GM18868 (cell line): Measurements from ENCODE around the gene SOWAHC.
"Not testable (repeated sequence)": the region's sequence is repeated elsewhere in the genome, so short reads cannot be mapped to it uniquely, and the experiment has no call there.

Experiments
- ATAC-seq: cut with Tn5 transposase; IDR thresholded peaks from one replicate; pipeline ENCODE4 v1.9.1; 2021; ENCODE audit warnings: mild to moderate bottlenecking, moderate library complexity; ENCODE audit not compliant: unreplicated experiment

The SOWAHC gene

DNA sequence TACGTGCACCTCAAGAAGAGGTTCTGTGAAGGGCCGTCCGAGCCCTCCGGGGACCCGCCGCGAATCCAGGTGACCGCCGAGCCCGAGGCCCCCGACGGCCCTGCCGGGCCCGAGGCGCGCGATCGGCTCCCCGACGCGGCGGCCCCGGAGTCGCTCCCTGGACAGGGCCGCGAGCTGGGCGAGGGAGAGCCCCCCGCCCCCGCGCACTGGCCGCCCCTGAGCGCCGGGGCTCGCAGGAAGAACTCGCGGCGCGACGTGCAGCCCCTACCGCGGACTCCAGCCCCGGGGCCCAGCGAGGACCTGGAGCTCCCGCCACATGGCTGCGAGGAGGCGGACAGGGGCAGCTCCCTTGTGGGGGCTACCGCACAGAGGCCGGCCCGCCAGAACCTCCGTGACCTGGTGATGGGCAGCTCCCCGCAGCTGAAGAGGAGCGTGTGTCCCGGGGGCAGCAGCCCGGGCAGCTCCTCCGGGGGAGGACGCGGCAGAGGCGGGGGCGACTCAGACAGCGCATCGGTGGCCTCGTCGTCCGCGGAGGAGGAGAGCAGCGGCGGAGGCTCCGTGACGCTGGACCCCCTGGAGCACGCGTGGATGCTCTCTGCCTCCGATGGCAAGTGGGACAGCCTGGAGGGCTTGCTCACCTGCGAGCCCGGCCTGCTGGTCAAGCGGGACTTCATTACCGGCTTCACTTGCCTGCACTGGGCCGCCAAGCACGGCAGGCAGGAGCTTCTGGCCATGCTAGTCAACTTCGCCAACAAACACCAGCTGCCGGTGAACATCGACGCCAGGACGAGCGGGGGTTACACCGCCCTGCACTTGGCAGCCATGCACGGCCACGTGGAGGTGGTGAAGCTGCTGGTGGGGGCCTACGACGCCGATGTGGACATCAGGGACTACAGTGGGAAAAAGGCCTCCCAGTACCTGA lies 812 bp downstream of the SOWAHC start:
- no peak for ATAC-seq

DNA sequence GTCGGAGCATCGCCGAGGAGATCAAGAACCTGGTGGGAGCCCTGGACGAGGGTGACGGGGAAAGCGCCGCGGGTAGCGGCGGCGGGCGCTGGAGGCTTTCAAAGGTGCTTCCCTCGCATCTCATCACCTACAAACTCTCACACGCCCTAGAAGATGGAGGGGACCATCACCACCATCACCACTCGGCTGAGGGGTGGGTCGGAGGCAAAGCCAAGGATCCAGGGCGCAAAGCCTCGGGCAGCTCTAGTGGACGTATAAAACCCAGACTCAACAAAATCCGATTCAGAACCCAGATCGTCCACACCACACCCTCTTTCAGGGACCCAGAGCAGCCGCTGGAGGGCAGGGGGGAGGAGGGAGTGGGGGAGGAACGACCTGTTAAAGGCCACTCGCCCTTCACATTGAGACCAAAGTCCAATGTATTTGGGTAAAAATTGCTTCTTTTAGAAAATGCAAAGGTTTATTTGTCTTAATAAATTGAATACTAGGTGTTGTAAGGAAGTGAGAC lies 1.5 kb downstream of the SOWAHC start:
- ATAC-seq: no peak

DNA sequence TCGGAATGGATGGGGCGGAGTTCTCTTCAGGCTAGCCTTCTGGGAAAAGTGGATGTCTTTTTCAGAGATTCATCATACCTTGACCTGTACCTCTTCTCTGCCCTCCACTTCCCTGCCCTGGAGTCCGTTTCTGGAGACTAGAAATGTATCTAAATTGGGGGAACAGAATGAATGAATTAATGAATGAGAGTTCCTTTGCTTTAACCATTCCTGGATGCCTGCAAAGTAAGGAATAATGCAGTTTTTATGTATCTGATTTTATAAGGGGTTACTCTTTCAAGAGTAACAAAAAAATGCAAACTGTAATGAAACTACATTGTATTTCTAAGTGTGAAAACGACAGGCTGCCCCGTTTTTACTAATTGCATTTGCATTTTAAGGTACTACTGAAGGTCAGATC lies 2.0 kb downstream of the SOWAHC start:
- ATAC-seq: no peak

DNA sequence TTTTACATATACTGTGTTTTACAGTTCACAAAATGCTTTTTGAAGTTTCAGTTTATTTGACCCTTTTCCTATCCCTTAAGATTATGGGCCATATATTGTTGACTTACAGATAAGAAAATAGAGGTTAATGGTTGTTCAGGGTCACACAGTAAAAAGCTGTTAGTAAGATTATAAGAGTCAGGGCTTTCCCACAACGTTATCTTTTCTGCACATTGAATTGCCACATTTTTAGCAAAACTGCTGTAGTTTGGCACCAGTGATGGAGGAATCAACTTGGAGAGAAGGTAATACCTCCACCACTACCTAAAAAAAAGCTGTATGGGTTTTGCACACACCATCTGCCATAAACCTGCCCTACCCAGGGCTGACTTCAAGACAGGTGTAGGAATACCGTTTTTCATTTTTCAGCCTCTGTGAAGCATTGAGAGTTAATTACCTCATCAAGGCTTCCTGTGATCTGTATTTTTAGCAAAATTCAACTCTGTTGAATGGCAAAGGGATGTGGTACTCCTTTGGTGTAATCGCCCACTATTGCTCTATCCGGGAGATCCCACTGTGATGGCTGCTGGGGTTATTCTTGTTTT lies 5.0 kb downstream of the SOWAHC start:
- no peak for ATAC-seq

DNA sequence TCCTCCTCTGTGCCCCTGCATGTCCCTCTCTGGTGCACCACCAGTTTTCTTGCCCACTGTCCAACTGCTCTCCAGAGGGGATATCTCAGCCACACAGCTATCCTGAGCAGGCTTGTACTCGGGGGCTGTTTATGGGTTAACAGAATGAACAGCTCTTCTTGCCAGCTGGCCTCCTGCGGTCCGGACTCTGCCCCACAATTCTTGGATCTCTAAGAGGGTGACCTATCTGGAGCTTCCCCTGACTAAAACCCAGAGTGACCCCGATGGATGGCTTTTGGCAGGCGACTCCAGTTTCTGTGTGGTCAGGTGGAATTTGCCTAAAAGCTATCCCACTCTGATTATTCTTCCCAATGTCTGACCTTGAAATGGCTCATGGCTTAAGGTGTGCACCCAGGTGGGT lies 9.1 kb downstream of the SOWAHC start:
- no peak for ATAC-seq

DNA sequence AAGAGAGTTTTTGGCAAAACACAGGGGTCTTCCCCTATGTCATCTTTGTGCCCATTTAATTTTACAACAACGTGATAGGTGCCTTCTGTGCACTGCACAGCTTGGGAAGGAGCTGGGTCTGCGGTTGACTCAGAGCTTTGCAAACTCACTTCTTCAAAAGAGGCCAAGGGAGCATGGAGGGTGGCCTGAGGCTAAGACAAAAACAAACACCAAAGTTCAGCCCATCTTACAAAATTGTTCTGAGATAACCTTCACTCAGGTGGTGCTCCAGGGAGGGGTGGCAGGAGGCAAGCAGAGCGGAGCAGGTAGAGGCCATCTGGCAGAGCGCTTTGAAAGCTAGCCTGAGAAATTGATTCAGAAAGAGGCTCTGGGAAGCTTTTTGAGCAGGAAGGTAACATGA lies 9.8 kb downstream of the SOWAHC start:
- no peak for ATAC-seq

DNA sequence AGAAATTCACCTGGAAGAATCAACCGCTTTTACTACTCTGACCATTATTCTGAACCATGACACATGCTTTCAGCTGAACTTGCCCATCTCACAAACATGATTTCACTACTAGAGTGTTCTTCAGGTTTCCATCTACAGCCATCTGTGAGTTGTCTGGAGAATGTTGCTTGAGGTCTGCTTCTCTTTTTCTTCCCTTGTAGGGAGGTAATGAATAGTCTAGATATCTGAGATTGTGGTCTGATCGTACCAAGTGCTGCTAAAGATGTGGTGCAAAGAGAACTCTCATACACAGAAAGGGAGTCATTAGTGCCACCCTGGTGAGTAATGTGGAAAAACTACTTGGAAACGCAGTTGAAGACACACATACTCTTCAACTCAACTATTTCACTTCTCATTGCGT lies 10.2 kb downstream of the SOWAHC start:
- no peak for ATAC-seq

DNA sequence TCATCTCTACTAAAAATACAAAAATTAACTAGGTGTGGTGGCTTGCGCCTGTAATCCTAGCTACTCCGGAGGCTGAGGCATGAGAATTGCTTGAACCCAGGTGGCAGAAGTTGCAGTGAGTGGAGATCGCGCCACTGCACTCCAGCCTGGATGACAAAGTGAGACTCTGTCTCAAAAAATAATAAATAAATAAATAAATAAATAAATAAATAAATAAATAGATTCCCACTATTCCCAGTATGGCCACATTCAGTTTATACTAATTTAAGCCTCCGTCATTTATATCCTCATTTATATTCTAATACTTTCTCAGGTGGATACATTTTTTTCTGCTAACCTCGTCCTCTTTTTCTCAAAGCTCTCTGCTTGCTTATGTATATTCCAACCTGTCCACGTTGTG lies 14.2 kb downstream of the SOWAHC start:
- ATAC-seq: not testable (repeated sequence)

DNA sequence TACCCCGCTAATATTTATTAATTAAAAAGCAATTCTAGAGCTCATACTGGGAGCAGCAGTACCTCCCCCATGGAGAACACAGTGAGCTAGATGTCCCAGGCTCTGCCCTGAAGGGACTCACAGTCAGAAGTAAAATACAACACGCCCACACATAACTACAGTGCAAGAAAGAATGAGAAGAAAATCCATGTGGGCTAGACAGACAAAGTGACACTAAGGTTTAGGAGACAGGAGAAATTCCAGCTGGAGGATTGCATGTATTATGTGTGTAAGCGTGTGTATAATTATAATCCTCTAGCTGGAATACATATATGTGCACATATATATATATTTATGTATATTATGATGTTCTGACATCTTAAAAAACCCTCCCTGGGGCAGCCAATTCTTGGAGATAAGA lies 15.7 kb downstream of the SOWAHC start:
- ATAC-seq: no peak

DNA sequence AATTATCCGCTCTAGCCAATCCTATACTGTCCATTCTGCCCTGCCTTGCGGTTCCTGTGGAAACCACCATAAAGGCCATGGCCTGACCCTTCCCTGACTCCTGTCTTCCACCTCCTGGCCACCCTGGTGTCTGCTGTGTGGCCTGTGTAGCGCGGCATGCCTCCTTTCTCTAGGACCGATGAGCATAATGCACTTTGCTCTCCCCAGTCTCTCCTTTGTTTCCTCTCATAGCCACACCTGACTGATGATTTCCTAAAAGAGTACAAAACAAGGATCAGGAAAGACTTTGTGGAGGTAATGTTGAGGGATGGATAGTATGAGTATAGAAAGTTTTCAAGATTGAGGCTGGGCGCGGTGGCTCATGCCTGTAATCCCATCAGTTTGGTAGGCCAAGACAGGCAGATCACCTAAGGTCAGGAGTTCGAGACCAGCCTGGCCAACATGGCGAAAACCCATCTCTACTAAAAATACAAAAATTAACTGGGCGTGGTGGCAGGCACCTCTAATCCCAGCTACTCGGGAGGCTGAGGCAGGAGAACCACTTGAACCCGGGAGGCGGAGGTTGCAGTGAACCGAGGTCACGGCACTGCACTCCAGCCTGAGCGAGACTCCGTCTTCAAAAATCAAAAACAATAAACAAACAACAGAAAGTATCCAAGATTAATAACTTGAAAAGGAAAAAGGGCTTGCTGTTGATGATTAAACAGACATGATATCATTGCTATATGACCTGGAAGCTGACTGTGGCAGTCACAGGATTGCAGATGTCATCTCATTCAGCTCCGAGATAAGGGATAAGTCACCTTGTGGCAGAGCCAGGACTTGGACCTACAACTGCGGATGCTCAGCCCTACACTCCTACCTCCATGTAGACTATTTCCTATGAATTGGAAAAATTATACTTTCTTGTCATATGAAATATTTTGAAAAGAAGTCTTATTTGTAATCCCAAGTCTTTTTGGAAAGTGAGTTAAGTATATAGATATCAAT lies 16.6 kb downstream of the SOWAHC start:
- no peak for ATAC-seq

DNA sequence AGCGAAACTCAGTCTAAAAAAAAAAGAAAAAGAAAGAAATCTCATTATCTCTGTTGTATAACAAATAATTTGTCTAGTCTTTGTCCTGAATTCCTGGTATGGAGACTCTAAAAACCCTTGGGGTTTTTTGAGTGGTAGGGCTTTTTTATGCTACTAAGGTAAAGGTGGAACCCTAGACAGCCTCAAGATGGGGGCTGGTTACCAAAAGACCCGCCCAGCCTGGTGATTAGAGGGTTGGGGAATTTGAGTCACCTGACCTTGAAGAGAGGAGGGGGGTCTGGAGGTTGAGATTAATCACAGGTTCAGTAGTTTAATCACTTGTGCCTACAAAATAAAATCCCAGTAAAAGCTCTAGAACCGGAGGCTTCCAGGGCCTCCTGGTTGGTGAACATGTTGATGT lies 17.6 kb downstream of the SOWAHC start:
- no peak for ATAC-seq

DNA sequence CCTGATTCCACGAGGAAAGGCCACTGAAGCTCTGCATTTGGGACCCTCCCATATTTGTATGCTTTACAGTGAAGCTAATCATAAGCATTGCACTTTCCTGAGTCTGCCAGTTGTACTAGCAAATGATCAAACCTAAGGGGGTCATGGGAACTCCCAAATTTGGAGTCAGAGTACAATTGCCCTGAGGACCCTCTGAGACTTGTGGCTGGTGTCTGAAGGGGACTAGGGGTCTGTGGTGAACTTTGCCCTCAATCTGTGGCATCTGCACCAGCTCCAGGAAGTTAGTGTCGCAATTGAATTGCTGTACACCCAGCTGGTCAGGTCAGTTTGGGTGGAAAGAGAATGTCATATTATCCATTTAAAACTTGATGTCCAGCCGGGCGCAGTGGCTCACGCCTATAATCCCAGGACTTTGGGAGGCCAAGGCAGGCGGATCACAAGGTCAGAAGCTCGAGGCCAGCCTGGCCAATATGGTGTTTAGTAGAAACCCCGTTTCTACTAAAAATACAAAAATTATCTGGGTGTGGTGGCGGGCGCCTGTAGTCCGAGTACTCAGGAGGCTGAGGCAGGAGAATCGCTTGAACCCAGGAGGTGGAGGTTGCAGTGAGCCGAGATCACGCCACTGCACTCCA lies 18.1 kb downstream of the SOWAHC start:
- no peak for ATAC-seq

DNA sequence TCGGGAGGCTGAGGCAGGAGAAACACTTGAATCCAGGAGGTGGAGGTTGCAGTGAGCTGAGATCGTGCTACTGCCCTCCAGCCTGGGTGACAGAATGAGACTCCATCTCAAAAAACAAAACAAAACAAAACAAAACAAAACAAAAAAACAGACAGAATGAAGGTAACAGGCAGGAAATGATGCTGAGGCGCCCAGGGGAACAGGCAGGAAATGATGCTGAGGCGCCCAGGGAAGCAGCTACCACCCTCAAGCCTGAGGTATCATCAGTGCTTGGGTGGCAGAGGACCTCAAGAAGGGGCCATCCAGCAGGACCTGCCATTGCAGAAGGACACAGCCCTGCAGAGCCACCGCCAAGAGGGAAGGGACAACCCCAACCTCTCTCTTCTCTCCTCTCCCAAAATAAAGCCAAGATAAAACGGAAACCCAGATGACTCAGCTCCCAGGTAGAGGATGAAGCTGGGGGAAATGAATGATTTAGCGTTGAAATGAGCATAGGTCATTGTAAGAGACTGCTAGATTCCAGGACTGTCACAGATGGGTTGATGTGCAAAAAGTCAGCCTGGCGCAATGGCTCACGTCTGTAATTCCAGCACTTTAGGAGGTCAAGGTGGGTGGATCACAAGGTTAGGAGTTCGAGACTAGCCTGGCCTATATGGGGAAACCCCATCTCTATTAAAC lies 19.3 kb downstream of the SOWAHC start:
- ATAC-seq: no peak

DNA sequence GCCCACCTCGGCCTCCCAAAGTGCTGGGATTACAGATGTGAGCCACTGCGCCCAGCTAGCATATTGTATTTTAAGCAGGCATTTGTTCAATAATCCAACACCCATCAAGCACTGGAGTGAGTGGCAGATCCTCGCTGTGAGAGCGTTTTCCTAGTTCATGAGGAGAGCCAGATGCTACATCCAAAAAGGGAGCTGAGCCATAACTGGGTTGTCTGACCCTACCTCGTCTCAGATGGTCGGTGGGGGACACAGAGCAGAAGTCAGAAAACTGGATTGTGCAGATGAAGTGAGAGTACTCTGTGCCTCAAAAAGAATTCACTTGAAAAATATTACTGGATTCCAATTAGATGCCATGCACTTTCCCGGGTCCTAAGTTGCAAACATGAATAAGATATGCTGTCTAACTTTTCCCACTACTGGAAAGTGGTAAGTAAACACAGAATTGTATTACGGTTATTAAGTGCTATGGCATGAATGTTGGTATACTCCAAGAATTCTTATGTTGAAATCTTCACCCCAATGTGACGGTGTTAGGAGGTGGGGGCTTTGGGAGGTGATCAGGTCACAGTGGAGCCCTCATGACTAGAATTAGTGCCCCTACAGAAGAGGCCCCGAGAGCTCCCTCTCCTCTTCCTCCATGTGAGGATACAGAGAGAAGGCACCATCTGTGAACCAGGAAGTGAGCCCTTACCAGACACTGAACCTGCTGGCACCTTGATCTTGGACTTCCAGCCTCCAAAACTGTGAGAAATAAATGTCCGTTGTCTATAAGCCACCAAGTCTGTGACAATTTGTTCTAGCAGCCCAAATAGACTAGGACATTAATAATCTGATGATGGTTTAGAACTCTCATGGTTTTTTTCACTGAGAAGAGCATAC lies 21.5 kb downstream of the SOWAHC start:
- no peak for ATAC-seq

DNA sequence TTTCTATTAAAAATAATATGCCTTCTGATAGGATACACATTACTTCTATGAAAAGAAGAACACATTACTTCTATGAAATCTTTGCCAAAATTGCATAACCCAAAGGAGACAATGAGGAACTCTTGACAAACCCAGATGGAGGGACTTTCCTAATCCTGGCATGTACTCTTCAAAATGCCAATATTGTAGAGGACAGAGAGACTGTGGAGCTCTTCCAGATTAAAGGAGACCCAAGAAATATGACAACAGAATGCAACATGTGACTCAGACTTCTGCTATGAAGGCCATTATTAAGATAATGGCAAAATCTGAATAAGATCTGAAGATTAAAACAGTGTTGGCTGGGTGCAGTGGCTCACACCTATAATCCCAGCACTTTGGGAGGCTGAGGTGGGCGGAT lies 22.2 kb downstream of the SOWAHC start:
- ATAC-seq: no peak

DNA sequence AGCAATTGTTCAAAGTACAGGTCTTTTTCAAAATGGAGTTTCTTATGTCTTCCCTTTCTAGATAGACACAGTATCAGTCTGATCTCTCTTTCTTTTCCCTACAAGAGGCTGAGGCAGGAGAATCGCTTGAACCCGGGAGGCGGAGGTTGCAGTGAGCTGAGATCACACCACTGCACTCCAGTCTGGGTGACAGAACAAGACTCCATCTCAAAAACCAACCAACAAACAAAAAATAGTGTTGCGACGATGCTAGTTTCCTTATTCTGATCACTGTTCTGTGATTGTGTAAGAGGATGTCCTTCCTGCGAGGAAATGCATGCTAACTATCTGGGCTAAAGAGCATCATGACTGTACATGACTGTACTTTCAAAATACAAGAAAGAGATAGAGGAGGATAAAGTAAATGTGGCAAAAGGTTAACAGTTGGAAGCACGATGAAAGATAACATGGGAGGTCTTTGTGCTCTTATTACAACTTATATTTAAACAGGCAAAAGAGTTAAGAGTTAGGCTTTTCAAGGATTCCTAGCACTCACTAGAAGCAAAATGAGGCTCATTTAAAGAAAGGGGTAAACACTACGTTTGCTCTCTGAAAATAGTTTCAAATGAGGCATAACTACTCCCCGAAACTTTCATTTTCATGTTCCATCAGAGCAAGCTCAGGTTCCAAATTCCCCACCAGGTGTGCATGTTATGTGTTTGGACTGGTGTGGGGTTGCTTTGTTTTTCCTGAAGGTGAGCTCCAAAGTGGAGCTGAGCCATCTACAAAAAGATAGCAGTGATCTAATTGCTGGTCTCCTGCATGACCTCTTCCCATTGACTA lies 23.8 kb downstream of the SOWAHC start:
- peak; percentile 85 for ATAC-seq

DNA sequence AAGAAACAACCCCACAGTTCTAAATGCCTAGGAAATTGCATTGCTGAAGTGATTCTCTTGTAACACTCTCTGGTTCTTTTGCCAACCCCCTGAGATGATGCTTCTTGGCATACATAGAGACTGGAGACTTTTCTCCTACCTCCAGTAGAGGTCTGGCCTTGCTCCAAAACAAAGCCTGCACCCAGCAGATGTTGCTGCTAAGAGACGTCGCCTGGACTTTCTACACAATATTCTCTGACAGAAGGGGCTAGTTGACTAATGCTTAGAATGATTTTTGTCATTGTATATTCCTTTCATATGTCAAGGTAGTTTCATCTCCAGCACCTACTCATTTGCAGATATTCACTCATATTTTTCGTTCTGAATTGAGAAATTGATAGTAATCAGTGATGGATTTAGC lies 24.6 kb downstream of the SOWAHC start:
- peak; percentile 35 for ATAC-seq

DNA sequence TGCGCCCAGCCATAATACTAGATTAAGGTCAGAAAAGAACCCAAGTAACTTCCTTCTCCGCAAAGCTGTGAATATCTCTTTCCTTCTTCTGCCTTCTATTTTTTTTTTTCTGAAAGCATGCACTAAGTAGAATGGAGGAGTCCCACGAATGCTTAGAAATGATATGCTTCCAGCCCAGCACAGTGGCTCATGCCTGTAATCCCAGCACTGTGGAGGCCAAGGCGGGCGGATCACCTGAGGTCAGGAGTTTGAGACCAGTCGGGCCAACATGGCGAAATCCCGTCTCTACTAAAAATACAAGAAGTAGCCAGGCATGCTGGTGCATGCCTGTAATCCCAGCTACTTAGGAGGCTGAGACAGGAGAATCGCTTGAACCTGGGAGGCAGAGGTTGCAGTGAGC lies 25.8 kb downstream of the SOWAHC start:
- ATAC-seq: not testable (repeated sequence)
